Measurements from ENCODE around the gene DENND4C. TPM values are rescaled to one million over a fixed set of nuclear protein-coding genes. Genes with fewer than 3 reads are reported as not detected.

DENND4C gene
- total and polyA plus RNA-seq, 2 of the 4 experiments (the other 2 are of a cell fraction), result 9.0 to 32.6 TPM

- dilution Hi-C loops (cut with HindIII; ENCODE audit: low sequenced_read_pairs, unreplicated experiment) (no loop called here), in situ Hi-C loops (cut with MboI; ENCODE audit: low sequenced_read_pairs) (no loop called here), intact Hi-C loops (cut with micrococcal nuclease) (no loop called here)
- Histone ChIP-seq H4K91ac (ENCODE audit: insufficient read depth, low read depth, low read length) (no peak overlapping the region), H3K23ac (ENCODE audit: low read depth, low read length) (no peak overlapping the region), H3K14ac (replicated peaks; ENCODE audit: low read depth, low read length) (no peak overlapping the region), H3K9me3 (ENCODE audit: control insufficient read depth, insufficient read depth, low read length) (no peaks in the 10 kb centered on the region), H3K79me1 (ENCODE audit: low read depth in 1 of 2, low read length in 2 of 2) (no peaks in the 10 kb centered on the region; a peak in 1 of 4 replicates), H4K5ac (ENCODE audit: low read depth, low read length) (no peak overlapping the region), H3K9me1 (ENCODE audit: insufficient read depth, low read length) (no peaks in the 10 kb centered on the region), H2BK20ac (ENCODE audit: low read depth, low read length) (no peak overlapping the region), H2BK120ac (ENCODE audit: low read depth, low read length) (no peak overlapping the region), H4K8ac (ENCODE audit: low read depth in 2 of 2, low read length in 2 of 2) (no peak overlapping the region), H3K4me3 (ENCODE audit: insufficient read depth, low read depth, low read length) (no peak overlapping the region), H2AK9ac (replicated peaks; ENCODE audit: low read depth, low read length, poor library complexity) (no peak overlapping the region), H2AFZ (replicated peaks; ENCODE audit: low read length, poor library complexity) (no peak overlapping the region), H2BK5ac (ENCODE audit: low read depth, low read length, poor library complexity, severe bottlenecking) (no peak overlapping the region), H2BK15ac (ENCODE audit: low read depth, low read length) (no peak overlapping the region), H3K9ac (ENCODE audit: low read depth, low read length) (no peak overlapping the region), H2AK5ac (ENCODE audit: low read depth, low read length) (no peak overlapping the region), H4K20me1 (ENCODE audit: insufficient read depth, low read length) (no peaks in the 10 kb centered on the region), H3K18ac (ENCODE audit: low read depth, low read length) (no peak overlapping the region), H3K4ac (ENCODE audit: low read depth, low read length) (no peak overlapping the region), H3K27me3 (ENCODE audit: control insufficient read depth, insufficient read depth, low read length) (no peaks in the 10 kb centered on the region), H3K56ac (ENCODE audit: extremely low read depth, insufficient read depth, low read length) (no peak overlapping the region), H3K4me1 (ENCODE audit: control insufficient read depth, insufficient read depth, low read length) (no peaks in the 10 kb centered on the region; the same call in 1 of the 2 replicates), H3K4me2 (ENCODE audit: low read depth, low read length) (no peak overlapping the region), H3K27ac (ENCODE audit: insufficient read depth, low read length) (no peak overlapping the region), H3K36me3 (ENCODE audit: control insufficient read depth, insufficient read depth, low read length) (no peaks in the 10 kb centered on the region)
- no TSS peak for BruUV-seq (replicated peaks)
- WGBS, 2 experiments (ENCODE audit: extremely low coverage in 2 of 2, insufficient read length in 1 of 2), result no CpG with 5 or more reads among the region's 1 CpG
- DNase-seq (no peak), ATAC-seq (ENCODE audit: low read depth) (no peak)
- POLR2A ChIA-PET (ENCODE audit: unreplicated experiment), result no interaction called here
- no peak for TF ChIP-seq MAZ (IDR thresholded peaks at IDR 0.05; ENCODE audit: borderline replicate concordance, low read depth, low read length)
- TF ChIP-seq POLR2A (IDR thresholded peaks at IDR 0.05; ENCODE audit: low read depth, low read length), result no peak
- no peak for TF ChIP-seq ELK1 (IDR thresholded peaks at IDR 0.05; ENCODE audit: borderline replicate concordance, low read depth, low read length)
- TF ChIP-seq FOS (IDR thresholded peaks at IDR 0.05; ENCODE audit: low read depth, low read length), result no peak
- TF ChIP-seq CTCF (conservative IDR thresholded peaks at IDR 0.05; ENCODE audit: low read depth, low read length), result no peak
- TF ChIP-seq RAD21 (IDR thresholded peaks at IDR 0.05; ENCODE audit: low read length), result no peak
- no peak for TF ChIP-seq CHD1 (IDR thresholded peaks at IDR 0.05; ENCODE audit: low read depth, low read length)
- no peak for TF ChIP-seq MXI1 (IDR thresholded peaks at IDR 0.05; ENCODE audit: borderline replicate concordance, low read depth, low read length)
- no peak for TF ChIP-seq USF2 (IDR thresholded peaks at IDR 0.05; ENCODE audit: low read depth, low read length)
- TF ChIP-seq RFX5 (IDR thresholded peaks at IDR 0.05; ENCODE audit: low read depth, low read length), result no peak
- TF ChIP-seq RCOR1 (IDR thresholded peaks at IDR 0.05; ENCODE audit: insufficient replicate concordance, low read length), result no peak
- no peak for TF ChIP-seq CEBPB (IDR thresholded peaks at IDR 0.05; ENCODE audit: low read depth, low read length)
- no peak for TF ChIP-seq MAFK (IDR thresholded peaks at IDR 0.05; ENCODE audit: low read depth, low read length)
- no peak for TF ChIP-seq NFE2L2 (IDR thresholded peaks at IDR 0.05; ENCODE audit: low read depth, low read length)
- no peak for TF ChIP-seq BHLHE40 (IDR thresholded peaks at IDR 0.05; ENCODE audit: low read depth, low read length)
- no peak for TF ChIP-seq SMC3 (IDR thresholded peaks at IDR 0.05; ENCODE audit: low read depth, low read length)
- CTCF ChIA-PET, result no interaction called here
Observed at GRCh38 chr9:19420877-19421276, 190.4 kb downstream of the DENND4C start.

Measured in IMR-90 (cell line).